GM21526 (cell line): ENCODE measurements around the gene ACTR6.
A peak's percentile ranks its signal among the peaks of the same experiment; 100 is the strongest.
"Not testable (repeated sequence)": the region's sequence is repeated elsewhere in the genome, so short reads cannot be mapped to it uniquely, and the experiment has no call there.

Source experiments
- ATAC-seq: cut with Tn5 transposase; IDR thresholded peaks from one replicate; pipeline ENCODE4 v1.9.1; 2021; ENCODE audit warnings: moderate library complexity; ENCODE audit not compliant: unreplicated experiment, low FRiP score

The ACTR6 gene

DNA sequence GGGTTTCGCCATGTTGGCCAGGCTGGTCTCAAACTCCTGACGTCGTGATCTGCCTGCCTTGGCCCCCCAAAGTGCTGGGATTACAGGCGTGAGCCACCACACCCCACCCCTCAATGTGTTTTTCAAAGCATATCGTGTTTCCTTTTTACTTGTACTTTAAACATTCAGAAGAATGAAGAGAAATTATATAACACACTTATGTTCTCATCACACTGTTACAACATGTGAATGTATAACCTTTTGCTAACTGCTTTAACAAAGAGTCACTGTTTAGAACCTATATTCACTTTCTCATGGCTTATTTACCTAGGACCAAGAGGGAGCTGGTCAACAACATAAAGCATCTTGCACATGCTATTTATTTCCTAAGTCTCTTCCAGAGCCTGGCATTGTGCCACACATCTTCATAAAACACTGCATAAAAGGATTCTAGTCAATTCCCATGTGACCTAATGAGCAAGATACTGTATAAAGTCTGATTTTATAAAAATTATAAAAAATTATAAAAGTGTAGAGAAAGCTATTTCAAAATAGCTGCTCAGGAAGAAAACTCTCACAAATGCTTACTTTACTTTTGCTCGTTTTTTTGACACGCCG, 16.0 kb upstream of the ACTR6 start:
- ATAC-seq = no peak

- peak; percentile 71 for ATAC-seq
Measured at GRCh38 chr12:100185361-100185894, 15.2 kb upstream of the ACTR6 start.

GRCh38 chr12:100186071-100186470, 14.5 kb upstream of the ACTR6 start:
- ATAC-seq = no peak

DNA sequence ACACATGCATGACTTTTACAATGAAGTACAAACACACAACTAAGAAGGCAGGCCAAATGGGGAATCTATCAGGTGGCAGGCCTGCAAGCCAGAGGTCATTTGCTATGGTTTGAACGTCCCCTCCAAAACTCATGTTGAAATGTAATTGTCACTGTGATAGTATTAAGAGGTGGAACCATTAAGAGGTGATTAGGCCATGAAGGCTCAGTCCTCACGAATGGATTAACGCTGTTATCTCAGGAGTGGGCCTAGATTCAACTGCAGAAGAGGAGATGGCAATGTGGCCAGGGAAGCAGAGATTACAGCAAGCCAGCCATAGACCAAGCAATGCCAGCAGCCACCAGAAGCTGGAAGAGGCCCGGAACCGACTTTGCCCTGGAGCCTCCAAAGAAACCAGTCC, 13.5 kb upstream of the ACTR6 start:
- ATAC-seq = no peak

- no peak for ATAC-seq
Measured at GRCh38 chr12:100187857-100188519, 12.6 kb upstream of the ACTR6 start.

DNA sequence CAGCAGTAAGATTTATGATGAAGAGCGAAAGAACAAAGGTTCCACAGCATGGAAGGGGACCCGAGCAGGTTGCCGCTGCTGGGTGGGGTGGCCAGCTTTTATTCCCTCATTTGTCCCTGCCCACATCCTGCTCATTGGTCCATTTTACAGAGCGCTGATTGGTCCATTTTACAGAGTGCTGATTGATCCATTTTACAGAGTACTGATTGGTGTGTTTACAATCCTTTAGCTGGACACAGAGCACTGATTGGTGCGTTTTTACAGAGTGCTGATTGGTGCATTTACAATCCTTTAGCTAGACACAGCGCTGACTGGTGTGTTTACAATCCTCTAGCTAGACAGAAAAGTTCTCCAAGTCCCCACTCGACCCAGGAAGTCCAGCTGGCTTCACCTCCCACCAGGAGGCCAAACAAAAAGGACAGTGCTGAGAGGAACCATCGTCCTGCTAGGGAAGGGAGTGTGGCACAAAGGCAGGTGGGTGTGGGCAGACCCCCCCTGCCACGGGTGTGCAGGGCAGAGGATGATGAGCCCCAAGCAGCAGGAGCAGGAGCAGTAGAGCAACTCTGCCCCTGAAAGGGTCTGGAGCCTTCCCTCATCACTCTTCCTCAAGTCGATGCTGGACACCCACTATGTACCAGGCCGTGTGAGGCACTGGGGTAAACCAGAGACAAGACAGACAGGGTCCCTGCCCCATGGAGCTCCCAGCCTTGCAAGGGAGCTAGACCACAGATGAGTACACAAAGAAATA, 11.6 kb upstream of the ACTR6 start:
- ATAC-seq = not testable (repeated sequence)

DNA sequence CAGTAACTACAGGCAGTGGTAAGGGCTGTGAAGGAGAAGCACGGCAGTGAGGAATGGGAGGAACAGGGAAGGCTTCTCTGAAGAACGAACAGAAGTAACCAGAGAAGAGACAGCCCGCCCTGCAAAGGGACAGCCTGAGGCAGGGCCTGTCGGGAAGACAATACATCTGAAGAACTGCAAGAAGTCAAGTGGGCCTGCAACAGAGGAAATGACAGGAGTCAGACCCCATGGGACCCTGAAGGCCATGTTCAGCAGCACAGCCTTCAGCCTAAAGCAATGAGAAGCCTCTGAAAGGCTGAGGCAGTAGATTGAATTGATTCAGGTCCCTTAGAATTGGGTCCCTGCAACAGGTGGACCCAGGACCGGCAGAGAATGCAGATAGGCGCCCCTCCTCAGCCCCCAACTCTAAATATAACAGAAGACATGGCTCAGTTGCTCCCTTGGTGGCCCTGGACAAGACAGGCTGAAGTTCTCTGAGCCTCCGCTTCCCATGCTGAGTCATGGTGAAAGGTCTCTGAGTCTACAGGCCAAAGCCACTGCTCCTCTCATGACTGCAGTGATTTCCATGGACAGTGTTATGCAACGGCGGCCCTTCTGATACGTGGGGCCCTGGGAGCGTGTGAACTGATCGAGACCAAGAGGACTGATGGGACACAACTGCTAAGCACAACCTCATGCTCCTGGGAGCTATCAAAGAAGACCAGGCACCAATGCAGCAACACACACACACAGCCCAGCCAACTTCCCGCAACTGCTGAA, 10.8 kb upstream of the ACTR6 start:
- ATAC-seq = no peak

DNA sequence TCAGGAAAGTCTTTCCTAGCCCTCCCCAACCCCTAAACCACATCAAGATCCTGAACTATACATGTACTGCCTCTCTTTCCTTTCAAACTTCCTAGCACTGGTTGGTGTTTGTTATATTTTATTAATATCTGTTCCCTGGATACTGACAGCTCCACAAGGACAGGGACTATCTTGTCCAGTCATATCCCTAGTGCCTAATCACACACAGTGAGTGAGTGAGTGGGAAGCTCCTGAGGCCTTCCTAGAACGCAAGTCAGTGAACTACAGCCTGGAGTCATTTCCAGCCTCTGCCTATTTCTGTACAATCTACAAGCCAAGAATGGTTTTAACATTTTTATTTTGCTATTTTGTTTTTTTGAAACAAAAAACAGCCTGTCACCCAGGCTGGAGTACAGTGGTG, 7.5 kb upstream of the ACTR6 start:
- no peak for ATAC-seq

- ATAC-seq = no peak
Measured at GRCh38 chr12:100197486-100197885, 3.1 kb upstream of the ACTR6 start.

DNA sequence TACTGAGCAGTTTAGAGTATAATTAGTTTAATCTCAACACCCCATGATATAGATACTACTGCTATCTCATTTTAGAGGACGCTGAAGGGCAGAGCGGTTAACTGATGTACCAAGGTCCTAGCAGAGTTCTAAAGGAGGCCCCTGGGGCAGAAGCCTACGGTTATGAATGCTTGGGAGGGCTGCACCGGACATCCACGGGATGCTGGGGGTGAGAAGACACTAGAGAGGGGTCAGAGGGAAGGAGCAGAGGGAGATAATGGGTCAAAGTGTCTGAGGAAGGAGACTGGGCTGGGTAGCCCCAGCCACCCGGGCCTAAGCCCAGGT, 1.6 kb upstream of the ACTR6 start:
- ATAC-seq = no peak

DNA sequence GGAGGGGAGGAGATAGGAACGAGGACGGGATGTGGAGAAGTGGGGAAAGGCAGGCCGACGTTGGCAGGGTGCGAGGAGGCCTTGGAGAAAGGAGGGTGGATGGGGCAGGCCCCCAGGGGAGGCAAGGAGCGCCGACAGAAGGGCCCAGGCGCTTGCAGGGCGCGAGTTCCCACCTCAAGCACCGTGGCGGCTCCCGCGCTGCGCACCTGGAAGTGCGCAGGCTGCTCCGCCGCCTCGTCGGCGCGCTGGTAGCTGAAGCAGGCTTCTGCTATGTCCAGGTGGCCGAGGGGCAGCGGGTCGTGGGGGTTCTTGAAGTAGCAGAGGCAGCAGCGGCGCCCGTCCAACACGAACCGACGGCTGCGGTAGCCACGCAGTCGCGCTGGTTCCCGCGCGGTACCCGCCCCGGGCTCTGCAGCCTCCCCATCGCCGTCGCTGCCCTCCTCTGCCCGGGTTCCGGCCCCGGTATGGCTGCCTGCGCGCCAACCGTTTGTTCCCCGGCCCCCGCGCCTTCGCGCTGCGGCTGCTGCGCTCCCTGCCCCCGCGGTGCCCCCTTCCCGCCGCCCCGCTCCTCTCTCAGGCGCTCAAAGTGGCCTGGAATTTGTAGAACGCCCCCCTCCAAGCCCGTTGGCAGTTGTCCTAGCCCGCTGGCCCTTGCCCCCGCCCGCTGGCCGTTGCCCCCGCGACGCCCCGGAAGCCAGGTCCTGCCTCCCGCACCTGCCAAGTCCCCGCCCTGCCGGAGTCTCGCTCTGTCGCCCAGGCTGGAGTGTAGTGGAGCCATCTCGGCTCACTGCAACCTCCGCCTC, 1.1 kb upstream of the ACTR6 start:
- peak; percentile 68 for ATAC-seq

- no peak for ATAC-seq
Measured at GRCh38 chr12:100201604-100202423, 1.2 kb downstream of the ACTR6 start.

- no peak for ATAC-seq
Measured at GRCh38 chr12:100207311-100207710, 6.7 kb downstream of the ACTR6 start.

- ATAC-seq = no peak
Measured at GRCh38 chr12:100208834-100209233, 8.2 kb downstream of the ACTR6 start.

GRCh38 chr12:100211698-100212097, 11.1 kb downstream of the ACTR6 start:
- no peak for ATAC-seq

DNA sequence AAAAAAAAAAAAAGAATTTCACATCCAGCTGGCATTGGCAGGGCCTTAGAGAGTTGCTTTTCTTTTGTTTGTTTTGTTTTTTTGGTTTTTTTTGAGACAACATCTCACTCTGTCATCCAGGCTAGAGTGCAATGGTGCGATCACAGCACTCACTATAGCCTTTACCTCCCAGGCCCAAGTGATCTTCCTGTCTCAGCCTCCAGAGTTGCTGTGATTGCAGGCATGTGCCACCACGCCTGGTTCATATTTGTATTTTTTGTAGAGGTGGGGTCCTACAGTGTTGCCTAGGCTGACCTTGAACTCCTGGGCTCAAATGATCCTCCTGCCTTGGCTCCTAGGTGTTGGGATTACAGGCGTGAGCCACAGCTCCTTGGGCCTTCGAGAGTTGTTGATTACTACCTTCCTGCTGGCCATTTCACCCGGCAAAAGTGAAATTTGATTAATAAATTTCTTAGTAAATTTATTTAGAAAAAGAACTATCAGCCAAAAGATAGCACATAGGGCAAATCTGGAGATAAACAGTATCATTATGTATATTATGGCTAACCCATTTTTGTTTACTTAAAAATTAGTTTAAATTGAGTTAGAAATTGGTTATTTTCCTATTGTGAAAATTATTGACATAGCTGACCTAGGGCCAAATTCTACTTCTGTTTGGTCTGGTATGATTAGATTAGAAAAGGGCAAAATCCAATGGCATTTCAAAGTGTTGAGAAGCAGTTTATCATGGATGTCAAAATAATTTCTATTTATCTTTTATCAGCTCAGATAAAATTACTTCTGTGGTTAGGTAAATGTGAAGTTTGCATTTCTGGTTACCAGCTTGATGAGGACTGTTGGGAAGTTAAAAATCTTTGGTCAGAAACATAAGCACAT, 12.6 kb downstream of the ACTR6 start:
- no peak for ATAC-seq

GRCh38 chr12:100214518-100214917, 13.9 kb downstream of the ACTR6 start:
- ATAC-seq = no peak

DNA sequence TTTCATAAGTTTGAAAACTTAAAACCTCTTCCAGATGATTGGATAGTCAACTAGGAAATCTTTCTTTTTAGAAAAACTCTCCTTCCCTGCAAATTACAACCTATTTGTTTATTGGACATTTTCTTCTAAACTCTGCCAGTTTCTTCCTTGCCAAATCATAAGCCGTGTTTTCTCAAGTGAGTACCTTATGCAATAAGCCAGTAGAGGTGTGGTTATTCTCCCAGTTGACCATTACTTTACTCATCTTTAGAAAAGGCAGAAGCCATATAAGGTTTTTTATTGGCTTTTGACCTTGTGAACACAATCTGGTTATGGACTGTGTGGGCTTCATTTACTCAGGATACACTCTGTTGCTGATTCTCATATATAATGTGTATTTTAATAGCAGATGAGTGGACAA, 14.6 kb downstream of the ACTR6 start:
- ATAC-seq = no peak
